ES-I3 (cell line): ENCODE data around the gene EIF4EBP3.
"Not testable (repeated sequence)": the region's sequence is repeated elsewhere in the genome, so short reads cannot be mapped to it uniquely, and the experiment has no call there.

Experiments used
- H3K36me3 ChIP-seq: 2 replicates; pipeline ENCODE4 v1.6.1; 2013; ENCODE audit warnings: mild to moderate bottlenecking, low read length, control low read depth, moderate library complexity; ENCODE audit not compliant: insufficient read depth
- H3K4me1 ChIP-seq: 2 replicates; pipeline ENCODE4 v1.6.1; 2013; ENCODE audit warnings: mild to moderate bottlenecking, control low read depth, low read length; ENCODE audit not compliant: insufficient read depth
- H3K9ac ChIP-seq: 2 replicates; pipeline ENCODE4 v1.6.1; 2013; ENCODE audit warnings: low read depth, mild to moderate bottlenecking, low read length, moderate library complexity
- H3K9me3 ChIP-seq: 2 replicates; pipeline ENCODE4 v1.6.1; 2013; ENCODE audit warnings: mild to moderate bottlenecking, low read length, moderate library complexity; ENCODE audit not compliant: control insufficient read depth, insufficient read depth

The EIF4EBP3 gene

DNA sequence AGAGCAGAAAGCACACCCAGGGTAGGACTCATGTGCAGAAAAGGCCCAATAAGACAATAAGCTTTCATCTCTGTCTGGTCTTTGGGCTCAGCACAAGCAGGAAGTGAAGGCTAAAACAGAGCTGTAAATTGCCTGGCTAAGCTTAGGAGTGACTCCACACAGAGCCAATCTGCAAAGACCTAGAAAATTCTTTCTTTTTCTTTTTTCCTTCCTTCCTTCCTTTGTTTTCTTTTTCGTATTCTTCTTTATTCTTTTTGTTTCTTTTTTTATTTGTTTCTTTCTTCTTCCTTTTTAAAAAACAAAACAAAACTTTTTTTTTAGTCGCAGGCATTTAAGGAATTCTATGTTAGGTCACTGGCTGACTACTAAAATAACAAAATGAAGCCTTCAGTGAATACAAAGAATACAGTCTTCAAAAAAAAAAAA is 29.3 kb downstream of the EIF4EBP3 start:
- H3K9me3 ChIP-seq, result no peaks in the 10 kb centered on the region
- H3K4me1 ChIP-seq, result no peaks in the 10 kb centered on the region; the same call in 1 of the 2 replicates
- no peak overlapping the region for H3K9ac ChIP-seq
- no peaks in the 10 kb centered on the region for H3K36me3 ChIP-seq

DNA sequence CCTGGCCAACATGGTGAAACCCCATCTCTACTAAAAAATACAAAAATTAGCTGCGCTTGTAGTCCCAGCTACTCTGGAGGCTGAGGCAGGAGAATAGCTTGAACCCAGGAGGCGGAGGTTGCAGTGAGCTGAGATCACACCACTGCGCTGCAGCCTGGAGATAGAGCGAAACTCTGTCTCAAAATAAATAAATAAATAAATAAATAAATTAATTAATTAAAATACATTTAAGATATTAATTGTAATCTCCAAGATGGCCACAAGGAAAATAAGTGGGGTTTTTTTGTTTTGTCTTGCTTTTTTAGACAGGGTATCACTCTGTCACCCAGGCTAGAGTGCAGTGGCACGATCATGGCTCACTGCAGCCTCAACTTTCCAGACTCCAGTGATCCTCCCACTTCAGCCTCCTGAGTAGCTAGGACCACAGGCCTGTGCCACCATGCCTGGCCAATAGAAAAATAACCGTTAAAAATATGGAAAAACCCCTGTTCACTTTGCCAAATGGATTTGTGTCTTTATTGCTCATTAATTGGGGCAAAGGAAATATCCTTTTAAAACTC is 31.8 kb downstream of the EIF4EBP3 start:
- H3K36me3 ChIP-seq, H3K9ac ChIP-seq, H3K9me3 ChIP-seq, H3K4me1 ChIP-seq: not testable (repeated sequence)

DNA sequence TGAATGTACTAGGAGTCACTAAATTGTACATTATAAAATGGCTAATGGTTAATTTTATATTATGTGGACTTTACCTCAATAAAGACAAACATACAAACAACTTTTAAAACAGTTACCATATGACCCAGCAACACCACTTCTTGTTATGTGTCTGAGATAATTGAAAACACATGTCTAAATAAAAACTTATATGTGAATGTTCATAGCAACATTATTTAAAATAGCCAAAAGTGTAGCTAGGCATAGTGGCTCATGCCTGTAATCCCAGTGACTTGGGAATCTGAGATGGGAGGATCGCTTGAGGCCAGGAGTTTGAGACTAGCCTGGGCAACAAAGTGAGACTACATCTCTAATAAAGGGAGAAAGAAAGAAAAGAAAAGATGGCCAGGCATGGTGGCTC is 40.0 kb downstream of the EIF4EBP3 start:
- H3K9me3 ChIP-seq, result no peaks in the 10 kb centered on the region
- H3K36me3 ChIP-seq, result no peaks in the 10 kb centered on the region
- no peaks in the 10 kb centered on the region for H3K4me1 ChIP-seq
- H3K9ac ChIP-seq, result no peak overlapping the region

DNA sequence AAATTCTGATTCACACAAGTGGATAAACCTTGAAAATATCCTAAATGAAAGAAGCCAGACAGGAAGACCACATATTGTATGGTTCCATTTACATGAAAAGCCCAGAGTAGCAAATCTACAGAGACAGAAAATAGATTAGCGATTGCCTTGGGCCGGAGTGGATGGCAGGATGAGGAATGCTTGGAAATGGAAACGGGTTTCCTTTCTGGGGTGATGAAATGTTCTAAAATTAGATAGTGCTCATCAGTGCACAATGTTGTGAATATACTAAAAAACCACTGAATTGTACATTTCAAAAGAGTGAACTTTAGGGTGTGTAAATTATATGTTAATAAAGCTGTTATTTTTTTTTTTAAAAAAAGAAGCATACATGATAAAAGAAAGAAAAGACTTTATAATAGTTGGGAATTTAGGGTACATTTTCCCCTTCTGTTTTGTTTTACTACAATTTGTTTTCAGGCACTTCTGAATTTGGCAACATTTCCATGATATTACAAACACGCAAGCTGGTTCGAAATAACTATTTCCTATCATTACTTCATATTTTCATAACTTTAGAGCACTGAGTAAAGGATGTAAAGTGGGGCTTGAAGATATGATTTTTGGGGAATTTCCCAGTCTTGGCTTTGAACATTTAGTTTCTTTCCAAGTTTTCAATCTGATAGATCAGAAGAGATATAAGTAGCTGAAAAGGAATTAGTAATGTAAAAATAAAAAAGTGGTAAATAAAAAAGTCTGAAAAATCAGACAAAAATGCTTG is 41.0 kb downstream of the EIF4EBP3 start:
- no peak overlapping the region for H3K9ac ChIP-seq
- H3K9me3 ChIP-seq, result no peaks in the 10 kb centered on the region
- H3K4me1 ChIP-seq, result no peaks in the 10 kb centered on the region
- no peaks in the 10 kb centered on the region for H3K36me3 ChIP-seq

DNA sequence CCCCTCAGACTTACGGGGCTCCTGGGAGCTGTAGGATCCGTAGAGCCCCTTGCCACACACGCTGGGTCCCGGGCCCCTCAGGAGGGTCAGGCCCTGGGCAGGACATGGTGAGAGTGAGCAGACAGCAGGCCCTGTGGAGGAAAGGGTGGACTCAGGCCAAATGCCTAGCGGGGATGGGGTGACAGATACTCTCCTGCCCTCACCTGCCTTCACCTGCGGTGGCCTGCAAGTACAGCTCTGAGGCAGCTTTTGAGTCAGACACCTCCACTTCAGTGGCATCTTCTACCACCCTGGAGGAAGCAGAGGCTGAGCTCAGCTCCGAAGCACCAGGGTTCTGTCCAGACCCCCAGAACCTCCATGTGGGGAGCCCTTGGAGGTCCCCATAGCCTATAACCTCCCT is 43.4 kb downstream of the EIF4EBP3 start:
- Histone ChIP-seq H3K36me3 (no peaks in the 10 kb centered on the region), H3K9ac (no peak overlapping the region)

DNA sequence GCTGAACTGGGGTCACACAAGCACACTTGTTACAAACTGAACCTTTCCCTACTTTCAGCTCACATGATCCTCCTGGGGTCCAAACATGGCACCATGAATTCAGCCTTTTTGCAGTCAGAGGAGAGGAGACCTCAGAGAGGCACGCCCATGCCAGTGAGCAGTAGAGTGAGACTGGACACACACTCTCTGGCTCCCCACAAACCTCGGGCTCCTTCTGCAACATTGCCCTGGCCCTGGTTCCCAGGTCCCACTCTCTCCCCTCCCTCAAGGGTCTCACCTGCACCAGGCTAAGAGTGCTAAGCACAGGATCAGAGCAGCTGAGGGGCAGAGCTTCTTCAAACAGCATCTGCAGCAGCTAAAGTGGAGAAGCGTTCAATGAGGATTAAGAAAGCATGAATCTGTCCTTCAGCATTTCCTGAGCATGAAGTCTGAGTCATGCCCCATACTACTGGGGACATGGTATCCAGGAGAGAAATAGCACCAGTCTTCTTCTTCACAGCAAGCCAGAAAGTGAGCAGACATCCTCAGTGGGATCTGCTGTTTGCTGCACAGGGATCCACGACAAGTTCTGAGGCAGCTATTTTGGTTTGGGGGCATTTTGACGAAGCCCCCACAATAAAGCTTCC is 44.4 kb downstream of the EIF4EBP3 start:
- no peaks in the 10 kb centered on the region for H3K9me3 ChIP-seq
- no peak overlapping the region for H3K9ac ChIP-seq
- H3K4me1 ChIP-seq, result peaks cover 4% of the 10 kb centered on the region; the same call in 1 of the 2 replicates
- H3K36me3 ChIP-seq, result no peaks in the 10 kb centered on the region

More for the DNA sequence above, 43.4 kb downstream of the EIF4EBP3 start:
- H3K4me1 ChIP-seq, result peaks cover 4% of the 10 kb centered on the region; the same call in 1 of the 2 replicates
- H3K9me3 ChIP-seq, result no peaks in the 10 kb centered on the region

DNA sequence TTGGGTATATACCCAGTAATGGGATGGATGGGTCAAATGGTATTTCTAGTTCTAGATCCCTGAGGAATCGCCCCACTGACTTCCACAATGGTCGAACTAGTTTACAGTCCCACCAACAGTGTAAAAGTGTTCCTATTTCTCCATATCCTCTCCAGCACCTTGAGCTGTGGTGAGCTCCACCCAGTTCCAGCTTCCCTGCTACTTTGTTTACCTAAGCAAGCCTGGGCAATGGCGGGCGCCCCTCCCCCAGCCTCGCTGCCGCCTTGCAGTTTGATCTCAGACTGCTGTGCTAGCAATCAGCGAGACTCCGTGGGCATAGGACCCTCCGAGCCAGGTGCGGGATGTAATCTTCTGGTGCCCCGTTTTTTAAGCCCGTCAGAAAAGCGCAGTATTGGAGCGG is 45.6 kb downstream of the EIF4EBP3 start:
- not testable (repeated sequence) for H3K9me3 ChIP-seq, H3K36me3 ChIP-seq, H3K4me1 ChIP-seq
- peak overlapping the region; percentile 38; the same call in 1 of the 2 replicates for H3K9ac ChIP-seq

DNA sequence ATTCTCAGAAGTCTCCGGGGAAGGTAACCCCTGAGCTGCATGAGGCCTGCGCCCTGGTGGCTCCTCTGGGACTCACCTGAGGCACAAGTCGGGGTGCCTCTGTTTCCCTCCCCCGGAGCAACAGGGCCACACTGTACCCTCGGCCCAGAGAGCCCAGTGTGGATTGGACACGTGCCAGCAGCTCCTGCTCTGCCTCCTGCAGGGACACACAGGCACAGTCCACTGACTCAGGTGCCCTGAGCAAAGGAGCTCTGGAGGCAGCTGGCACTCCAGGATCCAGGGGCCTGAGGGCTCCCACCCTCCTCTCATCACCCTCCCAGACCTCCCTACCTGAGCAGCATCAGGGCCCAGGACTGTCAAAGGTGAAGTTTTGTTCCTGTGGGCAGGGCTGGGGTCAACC is 46.7 kb downstream of the EIF4EBP3 start:
- H3K9me3 ChIP-seq, result no peaks in the 10 kb centered on the region
- H3K9ac ChIP-seq, result no peak overlapping the region; the same call in 1 of the 2 replicates
- peaks cover 4% of the 10 kb centered on the region; the same call in 1 of the 2 replicates for H3K4me1 ChIP-seq
- no peaks in the 10 kb centered on the region for H3K36me3 ChIP-seq

DNA sequence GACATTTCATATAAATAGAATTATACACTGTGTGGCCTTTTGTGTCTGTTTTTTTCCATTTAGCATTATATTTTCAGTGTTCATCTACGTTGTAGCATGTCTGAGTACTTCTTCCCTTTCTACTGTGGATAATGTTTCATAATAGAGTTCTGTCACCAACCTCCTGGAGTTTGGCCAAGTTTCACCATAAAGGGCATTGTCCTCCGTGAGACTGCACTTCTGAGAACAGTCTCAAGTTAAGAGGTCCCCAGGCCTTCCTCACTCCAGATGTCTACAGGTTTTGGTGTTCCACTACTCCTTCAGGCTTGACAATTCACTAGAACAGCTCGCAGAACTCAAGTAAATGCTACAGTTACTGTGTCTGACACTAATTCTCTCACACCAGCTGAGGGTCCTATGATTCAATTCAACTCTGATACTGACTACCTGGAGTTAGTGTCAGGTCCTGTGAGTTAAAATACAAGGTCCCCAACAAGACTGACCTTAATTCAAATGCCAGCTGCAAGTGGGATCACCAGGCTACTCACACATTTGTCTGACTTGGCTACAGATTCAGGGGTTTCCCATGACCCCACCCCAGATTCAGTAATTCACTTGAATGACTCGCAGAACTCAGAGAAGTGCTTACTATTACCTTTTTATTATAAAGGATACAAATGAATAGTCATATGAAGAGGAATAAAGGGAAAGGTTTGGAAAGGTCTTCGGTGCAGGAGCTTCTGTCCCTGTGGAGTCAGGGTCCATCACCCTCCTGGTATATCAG is 48.3 kb downstream of the EIF4EBP3 start:
- Histone ChIP-seq H3K4me1 (peaks cover 4% of the 10 kb centered on the region; the same call in 1 of the 2 replicates), H3K9ac (no peak overlapping the region), H3K9me3 (no peaks in the 10 kb centered on the region), H3K36me3 (no peaks in the 10 kb centered on the region)

DNA sequence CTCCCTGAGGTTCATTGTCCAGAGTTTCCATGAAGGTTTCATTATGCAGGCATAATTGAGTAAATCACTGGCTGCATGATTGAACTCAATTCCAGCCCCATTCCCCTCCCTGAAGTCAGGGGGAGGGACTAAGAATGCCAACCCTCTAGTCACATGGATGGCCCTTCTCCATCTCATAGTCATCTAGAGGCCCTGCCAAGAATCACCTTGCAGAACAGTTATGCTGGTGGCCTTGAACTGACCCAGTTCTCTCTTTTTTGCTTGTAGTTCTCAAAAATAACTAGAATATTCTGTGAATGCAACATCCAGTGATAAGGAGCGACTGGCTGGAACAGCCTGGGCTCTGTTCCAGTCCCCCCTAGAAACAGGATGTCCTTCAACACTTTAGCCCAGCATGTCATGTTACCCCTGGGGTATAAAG is 48.9 kb downstream of the EIF4EBP3 start:
- peaks cover 4% of the 10 kb centered on the region; the same call in 1 of the 2 replicates for H3K4me1 ChIP-seq
- no peak overlapping the region for H3K9ac ChIP-seq
- no peaks in the 10 kb centered on the region for H3K36me3 ChIP-seq
- H3K9me3 ChIP-seq, result no peaks in the 10 kb centered on the region

DNA sequence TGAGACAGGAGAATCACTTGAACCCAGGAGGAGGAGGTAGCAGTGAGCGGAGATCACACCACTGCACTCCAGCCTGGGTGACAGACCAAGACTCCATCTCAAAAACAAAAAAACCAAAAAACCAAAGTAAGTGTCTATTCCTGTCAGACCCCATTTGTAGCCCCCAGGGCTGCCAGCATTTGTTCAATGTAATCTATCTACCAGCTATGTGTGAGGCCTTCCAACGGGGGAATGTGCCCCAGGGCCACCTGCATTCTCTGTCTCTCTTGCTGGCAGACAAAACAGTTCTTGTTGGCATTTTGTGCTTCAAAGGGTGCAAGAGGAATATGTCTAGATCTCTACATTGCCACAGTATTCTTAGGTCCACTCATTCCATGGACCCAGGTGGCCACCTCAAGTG is 51.4 kb downstream of the EIF4EBP3 start:
- Histone ChIP-seq H3K36me3 (no peaks in the 10 kb centered on the region), H3K4me1 (peaks cover 4% of the 10 kb centered on the region; the same call in 1 of the 2 replicates), H3K9ac (no peak overlapping the region), H3K9me3 (no peaks in the 10 kb centered on the region)
